Adrenal gland (tissue), 5 donors: ENCODE results near the gene SRGAP3.

ENCODE experiments used
- POLR2A ChIP-seq, 2 donors: fragments of 450-650 bp; IDR thresholded peaks; one replicate each; pipeline ENCODE4 v1.6.1; 2017; ENCODE audit warnings: antibody characterized with exemption in 2 of 2, mild to moderate bottlenecking in 2 of 2, moderate library complexity in 1 of 2
- TF ChIP-seq, protein P1 (sequence below), 6 experiments: fragments of 450-650 bp in 4 of 6; fragments of 200-600 bp in 2 of 6; sonication (generic) in 1 of 6; IDR thresholded peaks; 1 replicate in 5 of 6; 2 replicates in 1 of 6; pipeline versions ENCODE4 v1.5.1 to v1.8.0; 2016 to 2021; ENCODE audit warnings: antibody characterized with exemption in 6 of 6, mild to moderate bottlenecking in 2 of 6, moderate library complexity in 1 of 6
- donor health status: DM: no; HTN: no; CAD: no.

DNA sequence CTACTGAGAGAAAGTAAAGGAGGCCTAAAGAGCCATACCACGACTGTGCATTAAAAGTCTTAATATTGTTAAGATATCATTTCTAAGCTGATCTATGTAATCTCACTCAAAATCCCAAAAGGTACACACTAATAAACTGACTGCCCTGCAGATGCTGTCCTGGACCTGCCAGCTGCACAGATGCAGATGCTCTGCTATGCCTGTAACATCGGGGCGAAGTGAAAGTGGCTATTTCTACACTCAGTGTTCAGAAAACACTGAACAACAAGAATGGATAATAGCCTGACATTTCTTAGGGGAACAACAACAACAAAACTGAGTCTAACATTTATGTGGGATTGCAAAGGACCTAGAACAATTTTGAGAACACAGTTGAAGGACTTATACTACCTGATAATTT, 318.1 kb downstream of the SRGAP3 start:
- TF ChIP-seq, protein P1, sequence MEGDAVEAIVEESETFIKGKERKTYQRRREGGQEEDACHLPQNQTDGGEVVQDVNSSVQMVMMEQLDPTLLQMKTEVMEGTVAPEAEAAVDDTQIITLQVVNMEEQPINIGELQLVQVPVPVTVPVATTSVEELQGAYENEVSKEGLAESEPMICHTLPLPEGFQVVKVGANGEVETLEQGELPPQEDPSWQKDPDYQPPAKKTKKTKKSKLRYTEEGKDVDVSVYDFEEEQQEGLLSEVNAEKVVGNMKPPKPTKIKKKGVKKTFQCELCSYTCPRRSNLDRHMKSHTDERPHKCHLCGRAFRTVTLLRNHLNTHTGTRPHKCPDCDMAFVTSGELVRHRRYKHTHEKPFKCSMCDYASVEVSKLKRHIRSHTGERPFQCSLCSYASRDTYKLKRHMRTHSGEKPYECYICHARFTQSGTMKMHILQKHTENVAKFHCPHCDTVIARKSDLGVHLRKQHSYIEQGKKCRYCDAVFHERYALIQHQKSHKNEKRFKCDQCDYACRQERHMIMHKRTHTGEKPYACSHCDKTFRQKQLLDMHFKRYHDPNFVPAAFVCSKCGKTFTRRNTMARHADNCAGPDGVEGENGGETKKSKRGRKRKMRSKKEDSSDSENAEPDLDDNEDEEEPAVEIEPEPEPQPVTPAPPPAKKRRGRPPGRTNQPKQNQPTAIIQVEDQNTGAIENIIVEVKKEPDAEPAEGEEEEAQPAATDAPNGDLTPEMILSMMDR (IDR thresholded peaks at IDR 0.05) = no peak
- TF ChIP-seq POLR2A (IDR thresholded peaks at IDR 0.05) = no peak
